ENCODE results near the gene LGI2.

Gene LGI2

GRCh38 chr4:25075851-25076250 is 45.1 kb upstream of the LGI2 start:
- Histone ChIP-seq H3K79me2 (ENCODE audit: insufficient read depth, low read length) (no peaks in the 10 kb centered on the region), H3K9ac (ENCODE audit: low read depth, low read length, poor library complexity, severe bottlenecking) (no peak overlapping the region), H3K4me2 (ENCODE audit: low read depth, low read length, poor library complexity, severe bottlenecking) (no peak overlapping the region), H4K20me1 (ENCODE audit: insufficient read depth, low read length, poor library complexity, severe bottlenecking) (no peaks in the 10 kb centered on the region), H3K27me3 (ENCODE audit: insufficient read depth, low read length, poor library complexity, severe bottlenecking) (no peaks in the 10 kb centered on the region), H3K9me3 (ENCODE audit: insufficient read depth, low read depth, low read length) (0 out of 2 replicates have a peak, but pooled peaks cover 2% of the 10 kb centered on the region), H3K9me2 (replicated peaks; ENCODE audit: low read depth, low read length) (no peaks in the 10 kb centered on the region), H2AFZ (ENCODE audit: low read length) (no peak overlapping the region), H3K36me3 (ENCODE audit: insufficient read depth, low read length) (no peaks in the 10 kb centered on the region), H3K4me1 (ENCODE audit: insufficient read depth, low read length, poor library complexity, severe bottlenecking) (no peaks in the 10 kb centered on the region), H3F3A (ENCODE audit: low read depth) (no peaks in the 10 kb centered on the region), H3K4me3 (ENCODE audit: low read length, poor library complexity, severe bottlenecking) (no peak overlapping the region)
- TF ChIP-seq EZH2phosphoT487 (IDR thresholded peaks at IDR 0.05; ENCODE audit: borderline replicate concordance) (no peak), CTCF (conservative IDR thresholded peaks at IDR 0.05; ENCODE audit: low read length) (no peak)

- no peaks in the 10 kb centered on the region for H3K4me1 ChIP-seq (ENCODE audit: insufficient read depth, low read length, poor library complexity, severe bottlenecking)
- no peaks in the 10 kb centered on the region for H3K27me3 ChIP-seq (ENCODE audit: insufficient read depth, low read length, poor library complexity, severe bottlenecking)
- no peak overlapping the region for H2AFZ ChIP-seq (ENCODE audit: low read length)
Observed at GRCh38 chr4:25075129-25075528, 44.4 kb upstream of the LGI2 start.

GRCh38 chr4:25070545-25070944 is 39.8 kb upstream of the LGI2 start:
- no peak overlapping the region for H2AFZ ChIP-seq (ENCODE audit: low read length)
- H3F3A ChIP-seq (ENCODE audit: low read depth), result no peaks in the 10 kb centered on the region
- no peak for TF ChIP-seq EZH2phosphoT487 (IDR thresholded peaks at IDR 0.05; ENCODE audit: borderline replicate concordance)
- no peak for TF ChIP-seq CTCF (conservative IDR thresholded peaks at IDR 0.05; ENCODE audit: low read length)
- no peaks in the 10 kb centered on the region for H3K4me1 ChIP-seq (ENCODE audit: insufficient read depth, low read length, poor library complexity, severe bottlenecking)
- no peaks in the 10 kb centered on the region for H3K36me3 ChIP-seq (ENCODE audit: insufficient read depth, low read length)
- no peaks in the 10 kb centered on the region for H3K79me2 ChIP-seq (ENCODE audit: insufficient read depth, low read length)
- H3K4me3 ChIP-seq (ENCODE audit: low read length, poor library complexity, severe bottlenecking), result no peak overlapping the region
- H3K9me2 ChIP-seq (replicated peaks; ENCODE audit: low read depth, low read length), result no peaks in the 10 kb centered on the region
- no peaks in the 10 kb centered on the region for H4K20me1 ChIP-seq (ENCODE audit: insufficient read depth, low read length, poor library complexity, severe bottlenecking)
- no peak overlapping the region for H3K9ac ChIP-seq (ENCODE audit: low read depth, low read length, poor library complexity, severe bottlenecking)
- H3K4me2 ChIP-seq (ENCODE audit: low read depth, low read length, poor library complexity, severe bottlenecking), result no peak overlapping the region
- H3K9me3 ChIP-seq (ENCODE audit: insufficient read depth, low read depth, low read length), result 0 out of 2 replicates have a peak, but pooled peaks cover 2% of the 10 kb centered on the region
- no peaks in the 10 kb centered on the region for H3K27me3 ChIP-seq (ENCODE audit: insufficient read depth, low read length, poor library complexity, severe bottlenecking)

More at GRCh38 chr4:25075129-25075528, 44.4 kb upstream of the LGI2 start:
- TF ChIP-seq CTCF (conservative IDR thresholded peaks at IDR 0.05; ENCODE audit: low read length), result no peak
- no peak for TF ChIP-seq EZH2phosphoT487 (IDR thresholded peaks at IDR 0.05; ENCODE audit: borderline replicate concordance)
- H3K79me2 ChIP-seq (ENCODE audit: insufficient read depth, low read length), result no peaks in the 10 kb centered on the region
- H3K36me3 ChIP-seq (ENCODE audit: insufficient read depth, low read length), result no peaks in the 10 kb centered on the region
- H4K20me1 ChIP-seq (ENCODE audit: insufficient read depth, low read length, poor library complexity, severe bottlenecking), result no peaks in the 10 kb centered on the region
- H3F3A ChIP-seq (ENCODE audit: low read depth), result no peaks in the 10 kb centered on the region
- H3K9me2 ChIP-seq (replicated peaks; ENCODE audit: low read depth, low read length), result no peaks in the 10 kb centered on the region
- H3K4me2 ChIP-seq (ENCODE audit: low read depth, low read length, poor library complexity, severe bottlenecking), result no peak overlapping the region
- no peak overlapping the region for H3K4me3 ChIP-seq (ENCODE audit: low read length, poor library complexity, severe bottlenecking)
- 0 out of 2 replicates have a peak, but pooled peaks cover 2% of the 10 kb centered on the region for H3K9me3 ChIP-seq (ENCODE audit: insufficient read depth, low read depth, low read length)
- H3K9ac ChIP-seq (ENCODE audit: low read depth, low read length, poor library complexity, severe bottlenecking), result no peak overlapping the region
